ENCODE measurements around the gene RNF215. TPM values are rescaled to one million over a fixed set of nuclear protein-coding genes. Genes with fewer than 3 reads are reported as not detected.

RNF215 gene
- total and polyA plus RNA-seq, 2 of the 13 experiments (the other 11 are each of a cell fraction or from before 2014, with no cell fraction given): 5.3 to 6.1 TPM

- TF ChIP-seq ZNF607 (CRISPR knock-in tag; IDR thresholded peaks at IDR 0.05; ENCODE audit: borderline replicate concordance) (0 out of 2 replicates have a peak, but pooled peaks have one; percentile 13), HDAC2 (CRISPR knock-in tag; IDR thresholded peaks at IDR 0.05) (peak; percentile 64), ZNF547 (CRISPR knock-in tag; IDR thresholded peaks at IDR 0.05) (0 out of 2 replicates have a peak, but pooled peaks have one; percentile 50), ZNF124 (CRISPR knock-in tag; IDR thresholded peaks at IDR 0.05) (peak; percentile 24; the same call in 1 of the 2 replicates), ZNF432 (CRISPR knock-in tag; IDR thresholded peaks at IDR 0.05; ENCODE audit: borderline replicate concordance) (0 out of 2 replicates have a peak, but pooled peaks have one; percentile 27), NFIC (IDR thresholded peaks at IDR 0.05; ENCODE audit: low read length) (no peak), HDAC1 (CRISPR knock-in tag; IDR thresholded peaks at IDR 0.05) (peak; percentile 53; the same call in 1 of the 2 replicates), ZNF7 (CRISPR knock-in tag; IDR thresholded peaks at IDR 0.05) (peak; percentile 98), PITX1 (CRISPR knock-in tag; IDR thresholded peaks at IDR 0.05) (no peak), MEIS1 (CRISPR knock-in tag; IDR thresholded peaks at IDR 0.05; ENCODE audit: borderline replicate concordance) (no peak), ZNF709 (CRISPR knock-in tag; IDR thresholded peaks at IDR 0.05) (peak; percentile 87), SRSF1 (optimal IDR thresholded peaks at IDR 0.05; ENCODE audit: low read depth, low read length) (peak; percentile 73), ZSCAN31 (CRISPR knock-in tag; IDR thresholded peaks at IDR 0.05; ENCODE audit: low read depth) (peak; percentile 69), ZFX (CRISPR knock-in tag; IDR thresholded peaks at IDR 0.05; ENCODE audit: low read depth) (peak; percentile 56), POLR2G (IDR thresholded peaks at IDR 0.05; ENCODE audit: low read depth, low read length) (peak; percentile 82), ZNF777 (CRISPR knock-in tag; IDR thresholded peaks at IDR 0.05) (0 out of 2 replicates have a peak, but pooled peaks have one; percentile 23), MEIS2 (CRISPR knock-in tag; IDR thresholded peaks at IDR 0.05) (peak; percentile 13; the same call in 1 of the 2 replicates), MATR3 (CRISPR knock-in tag; IDR thresholded peaks at IDR 0.05) (no peak), MLLT10 (CRISPR knock-in tag; IDR thresholded peaks at IDR 0.05) (no peak), BHLHE40 (IDR thresholded peaks at IDR 0.05; ENCODE audit: low read length) (peak; percentile 50; the same call in 1 of the 2 replicates), THAP11 (CRISPR knock-in tag; IDR thresholded peaks at IDR 0.05) (peak; percentile 57; the same call in 1 of the 2 replicates), NR2F6 (IDR thresholded peaks at IDR 0.05) (no peak), NR2F6 (CRISPR knock-in tag; IDR thresholded peaks at IDR 0.05) (0 out of 2 replicates have a peak, but pooled peaks have one; percentile 13), SP5 (CRISPR knock-in tag; IDR thresholded peaks at IDR 0.05; ENCODE audit: borderline replicate concordance, low read depth) (peak; percentile 9; the same call in 1 of the 2 replicates), RBM39 (IDR thresholded peaks at IDR 0.05; ENCODE audit: low read depth, low read length, poor library complexity, severe bottlenecking) (peak; percentile 55), THAP9 (CRISPR knock-in tag; IDR thresholded peaks at IDR 0.05; ENCODE audit: borderline replicate concordance) (peak; percentile 50; the same call in 1 of the 2 replicates), ZMYM2 (CRISPR knock-in tag; IDR thresholded peaks at IDR 0.05) (0 out of 2 replicates have a peak, but pooled peaks have one; percentile 63), ZNF562 (CRISPR knock-in tag; IDR thresholded peaks at IDR 0.05; ENCODE audit: borderline replicate concordance) (no peak)
- TF ChIP-seq, protein P1, sequence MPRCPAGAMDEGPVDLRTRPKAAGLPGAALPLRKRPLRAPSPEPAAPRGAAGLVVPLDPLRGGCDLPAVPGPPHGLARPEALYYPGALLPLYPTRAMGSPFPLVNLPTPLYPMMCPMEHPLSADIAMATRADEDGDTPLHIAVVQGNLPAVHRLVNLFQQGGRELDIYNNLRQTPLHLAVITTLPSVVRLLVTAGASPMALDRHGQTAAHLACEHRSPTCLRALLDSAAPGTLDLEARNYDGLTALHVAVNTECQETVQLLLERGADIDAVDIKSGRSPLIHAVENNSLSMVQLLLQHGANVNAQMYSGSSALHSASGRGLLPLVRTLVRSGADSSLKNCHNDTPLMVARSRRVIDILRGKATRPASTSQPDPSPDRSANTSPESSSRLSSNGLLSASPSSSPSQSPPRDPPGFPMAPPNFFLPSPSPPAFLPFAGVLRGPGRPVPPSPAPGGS (CRISPR knock-in tag; IDR thresholded peaks at IDR 0.05): 0 out of 2 replicates have a peak, but pooled peaks have one; percentile 16
These were observed 38.6 kb upstream of the RNF215 start, which contains the start of gene MTFP1 (continued) for GRCh38 chr22:30425616-30426387.
